Natural killer cell treated with Interleukin-12 subunit alpha and Interleukin-12 subunit beta and Interleukin-15 and Interleukin-18, amount 100 ng/mL, for 72 hours (primary cell): ENCODE results near the gene CCDC141. TPM values are rescaled to one million over a fixed set of nuclear protein-coding genes. Genes with fewer than 3 reads are reported as not detected.

ENCODE experiments used
- ATAC-seq, 2 donors: fragments of 150-1000 bp; cut with Tn5 transposase in 1 of 2; sonication (Bioruptor Pico), chemical (Tn5 transposase) in 1 of 2; 2 replicates each; pipeline ENCODE4 v1.10.0; 2021
- DNase-seq: peaks from one replicate; pipeline ENCODE4 v3.0.0; 2022; ENCODE audit warnings: low spot score
- H3K27ac Mint-ChIP-seq, 2 donors: 1 replicate in 1 of 2; 2 replicates in 1 of 2; pipeline ENCODE4 v1.8.0; 2022; ENCODE audit warnings: mixed read lengths in 2 of 2, mild to moderate bottlenecking in 1 of 2, moderate library complexity in 1 of 2
- H3K27me3 Mint-ChIP-seq, 2 donors: 1 replicate in 1 of 2; 2 replicates in 1 of 2; pipeline ENCODE4 v1.8.0; 2022; ENCODE audit warnings: mixed read lengths in 2 of 2
- H3K36me3 Mint-ChIP-seq: one replicate; pipeline ENCODE4 v1.8.0; 2022; ENCODE audit warnings: mixed read lengths
- H3K4me1 Mint-ChIP-seq, 2 donors: 1 replicate in 1 of 2; 2 replicates in 1 of 2; pipeline ENCODE4 v1.8.0; 2022; ENCODE audit warnings: low read depth in 2 of 2, mixed read lengths in 2 of 2, mild to moderate bottlenecking in 1 of 2
- H3K4me3 Mint-ChIP-seq: one replicate; pipeline ENCODE4 v1.8.0; 2022; ENCODE audit warnings: mixed read lengths
- H3K9me3 Mint-ChIP-seq: 2 replicates; pipeline ENCODE4 v1.8.0; 2022; ENCODE audit warnings: mixed read lengths
- total RNA-seq, 2 donors: library from RNA; stranded (reverse); gene quantifications; one replicate each; pipeline ENCODE4 v1.2.3, GENCODE V29; 2022

The CCDC141 gene
- total RNA-seq, 2 donors from 2014 or later = 0.24 to 1.2 TPM

- Mint-ChIP-seq H3K9me3 (no peaks in the 10 kb centered on the region), H3K27ac (no peak overlapping the region), H3K4me3 (no peak overlapping the region), H3K36me3 (no peaks in the 10 kb centered on the region), H3K4me1 (peaks cover 0 to 4% of the 10 kb centered on the region in 2 donors), H3K27me3 (peaks cover 0 to 3% of the 10 kb centered on the region in 2 donors)
- ATAC-seq (no peak), DNase-seq (no peak)
Measured at GRCh38 chr2:178827739-178828485, 222.0 kb downstream of the CCDC141 start.

- no peak for ATAC-seq
- Mint-ChIP-seq H3K4me3 (no peak overlapping the region), H3K9me3 (no peaks in the 10 kb centered on the region), H3K27me3 (peaks cover 0 to 3% of the 10 kb centered on the region in 2 donors), H3K27ac (no peak overlapping the region), H3K36me3 (no peaks in the 10 kb centered on the region), H3K4me1 (peaks cover 0 to 4% of the 10 kb centered on the region in 2 donors)
- no peak for DNase-seq
Measured at GRCh38 chr2:178827111-178827510, 222.8 kb downstream of the CCDC141 start.

- no peaks in the 10 kb centered on the region for H3K36me3 Mint-ChIP-seq
- H3K27me3 Mint-ChIP-seq = peaks cover 0 to 3% of the 10 kb centered on the region in 2 donors
- peaks cover 1 to 4% of the 10 kb centered on the region in 2 donors for H3K4me1 Mint-ChIP-seq
- no peaks in the 10 kb centered on the region for H3K9me3 Mint-ChIP-seq
- H3K27ac Mint-ChIP-seq = no peak overlapping the region
- ATAC-seq (no peak), DNase-seq (no peak)
- H3K4me3 Mint-ChIP-seq = no peak overlapping the region
Measured at GRCh38 chr2:178825183-178825582, 224.8 kb downstream of the CCDC141 start.

GRCh38 chr2:178824181-178824580 lies 225.8 kb downstream of the CCDC141 start:
- H3K27ac Mint-ChIP-seq = no peak overlapping the region
- peaks cover 5 to 6% of the 10 kb centered on the region in 2 donors for H3K4me1 Mint-ChIP-seq
- DNase-seq (no peak), ATAC-seq (no peak)
- H3K27me3 Mint-ChIP-seq = peaks cover 0 to 3% of the 10 kb centered on the region in 2 donors
- no peaks in the 10 kb centered on the region for H3K9me3 Mint-ChIP-seq
- no peak overlapping the region for H3K4me3 Mint-ChIP-seq
- no peaks in the 10 kb centered on the region for H3K36me3 Mint-ChIP-seq

GRCh38 chr2:178819992-178820391 lies 229.9 kb downstream of the CCDC141 start:
- no peak overlapping the region for H3K27ac Mint-ChIP-seq
- H3K27me3 Mint-ChIP-seq = no peaks in the 10 kb centered on the region
- H3K4me3 Mint-ChIP-seq = peak overlapping the region; percentile 61
- ATAC-seq (no peak), DNase-seq (no peak)
- H3K4me1 Mint-ChIP-seq = peaks cover 5 to 7% of the 10 kb centered on the region in 2 donors
- H3K36me3 Mint-ChIP-seq = no peaks in the 10 kb centered on the region
- no peaks in the 10 kb centered on the region for H3K9me3 Mint-ChIP-seq

- H3K9me3 Mint-ChIP-seq = no peaks in the 10 kb centered on the region
- no peak overlapping the region for H3K27ac Mint-ChIP-seq
- no peak for DNase-seq
- H3K36me3 Mint-ChIP-seq = no peaks in the 10 kb centered on the region
- no peaks in the 10 kb centered on the region for H3K27me3 Mint-ChIP-seq
- H3K4me3 Mint-ChIP-seq = no peak overlapping the region
- ATAC-seq = no peak
- H3K4me1 Mint-ChIP-seq = peaks cover 5 to 7% of the 10 kb centered on the region in 2 donors
Measured at GRCh38 chr2:178819147-178819875, 230.6 kb downstream of the CCDC141 start.

- Mint-ChIP-seq H3K9me3 (no peaks in the 10 kb centered on the region), H3K27me3 (no peaks in the 10 kb centered on the region)
- ATAC-seq = no peak
Measured at GRCh38 chr2:178811901-178812300, 238.0 kb downstream of the CCDC141 start.

GRCh38 chr2:178811045-178811444 lies 238.9 kb downstream of the CCDC141 start:
- DNase-seq = no peak
- ATAC-seq = no peak
- no peaks in the 10 kb centered on the region for H3K4me1 Mint-ChIP-seq
- no peak overlapping the region for H3K4me3 Mint-ChIP-seq
- H3K36me3 Mint-ChIP-seq = no peaks in the 10 kb centered on the region
- H3K27me3 Mint-ChIP-seq = no peaks in the 10 kb centered on the region
- no peak overlapping the region for H3K27ac Mint-ChIP-seq
- H3K9me3 Mint-ChIP-seq = no peaks in the 10 kb centered on the region

More at GRCh38 chr2:178811901-178812300, 238.0 kb downstream of the CCDC141 start:
- no peak overlapping the region for H3K4me3 Mint-ChIP-seq
- no peaks in the 10 kb centered on the region for H3K4me1 Mint-ChIP-seq
- no peaks in the 10 kb centered on the region for H3K36me3 Mint-ChIP-seq
- H3K27ac Mint-ChIP-seq = no peak overlapping the region
- DNase-seq = no peak

GRCh38 chr2:178810422-178810821 lies 239.5 kb downstream of the CCDC141 start:
- no peak for ATAC-seq
- Mint-ChIP-seq H3K27ac (no peak overlapping the region), H3K36me3 (no peaks in the 10 kb centered on the region), H3K4me3 (no peak overlapping the region), H3K4me1 (no peaks in the 10 kb centered on the region), H3K9me3 (no peaks in the 10 kb centered on the region), H3K27me3 (no peaks in the 10 kb centered on the region)
- DNase-seq = no peak

GRCh38 chr2:178807227-178808008 lies 242.5 kb downstream of the CCDC141 start, which contains the start of gene TTN:
TSS of gene TTN (minus strand) at chr2:178807423. CDS start at chr2:178804642, 2,781 bp downstream.
- peak in 1 of 2 donors; percentile 32 for ATAC-seq
- no peak for DNase-seq
- no peak within 1 kb of the TSS for H3K27ac Mint-ChIP-seq
- H3K4me1 Mint-ChIP-seq = no peaks in the 10 kb centered on the region
- no peaks in the 10 kb centered on the region for H3K9me3 Mint-ChIP-seq
- H3K4me3 Mint-ChIP-seq = no peak within 1 kb of the TSS
- no peaks in the 10 kb centered on the region for H3K27me3 Mint-ChIP-seq
- H3K36me3 Mint-ChIP-seq = no peaks in the 10 kb centered on the region

- Mint-ChIP-seq H3K27ac (no peak overlapping the region), H3K9me3 (no peaks in the 10 kb centered on the region), H3K27me3 (no peaks in the 10 kb centered on the region), H3K4me3 (no peak overlapping the region), H3K36me3 (no peaks in the 10 kb centered on the region), H3K4me1 (no peaks in the 10 kb centered on the region)
- DNase-seq (no peak), ATAC-seq (no peak)
Measured at GRCh38 chr2:178806543-178806942, 243.4 kb downstream of the CCDC141 start.

- no peak for ATAC-seq
- Mint-ChIP-seq H3K27ac (no peak overlapping the region), H3K4me1 (no peaks in the 10 kb centered on the region), H3K9me3 (no peaks in the 10 kb centered on the region), H3K4me3 (no peak overlapping the region), H3K36me3 (no peaks in the 10 kb centered on the region), H3K27me3 (no peaks in the 10 kb centered on the region)
- no peak for DNase-seq
Measured at GRCh38 chr2:178805457-178805856, 244.5 kb downstream of the CCDC141 start.

GRCh38 chr2:178804791-178805190 lies 245.1 kb downstream of the CCDC141 start:
- no peaks in the 10 kb centered on the region for H3K27me3 Mint-ChIP-seq
- H3K4me3 Mint-ChIP-seq = no peak overlapping the region
- H3K9me3 Mint-ChIP-seq = no peaks in the 10 kb centered on the region
- H3K4me1 Mint-ChIP-seq = no peaks in the 10 kb centered on the region
- DNase-seq = no peak
- no peak for ATAC-seq
- no peaks in the 10 kb centered on the region for H3K36me3 Mint-ChIP-seq
- no peak overlapping the region for H3K27ac Mint-ChIP-seq

- no peak for DNase-seq
- no peak for ATAC-seq
- Mint-ChIP-seq H3K4me3 (no peak overlapping the region), H3K27ac (no peak overlapping the region), H3K27me3 (no peaks in the 10 kb centered on the region), H3K9me3 (no peaks in the 10 kb centered on the region), H3K36me3 (no peaks in the 10 kb centered on the region), H3K4me1 (no peaks in the 10 kb centered on the region)
Measured at GRCh38 chr2:178800510-178800909, 249.4 kb downstream of the CCDC141 start.
